CD8-positive, alpha-beta memory T cell (primary cell): ENCODE measurements around the gene CCDC83. TPM values are rescaled to one million over a fixed set of nuclear protein-coding genes. Genes with fewer than 3 reads are reported as not detected.
A peak's percentile ranks its signal among the peaks of the same experiment; 100 is the strongest.

Experiments used
- CTCF ChIA-PET: fragments of 350-600 bp; sonication (Branson Sonifier 250); formaldehyde crosslinking; loops from one replicate; lab custom pipeline; 2021; ENCODE audit warnings: antibody characterized with exemption; lab: Charles Lee
- POLR2A ChIA-PET: fragments of 350-600 bp; sonication (Branson Sonifier 250); formaldehyde crosslinking; loops from one replicate; lab custom pipeline; 2021; ENCODE audit warnings: antibody characterized with exemption; lab: Charles Lee
- DNase-seq, 5 donors: peaks; one replicate each; pipeline versions ENCODE4 v3.0.0 to v3.0.0-alpha.2; 2020 to 2022; ENCODE audit warnings: mixed read lengths in 1 of 5
- H3K27ac ChIP-seq: one replicate; pipeline ENCODE4 v1.7.0; 2013; ENCODE audit warnings: low read depth, mild to moderate bottlenecking, low read length, moderate library complexity
- H3K27me3 ChIP-seq: 2 replicates; pipeline ENCODE4 v1.7.0; 2013; ENCODE audit warnings: low read length, mild to moderate bottlenecking; ENCODE audit not compliant: insufficient read depth, poor library complexity, severe bottlenecking
- H3K36me3 ChIP-seq: 2 replicates; pipeline ENCODE4 v1.7.0; 2013; ENCODE audit warnings: mild to moderate bottlenecking, low read length, moderate library complexity; ENCODE audit not compliant: insufficient read depth
- H3K4me1 ChIP-seq: 2 replicates; pipeline ENCODE4 v1.7.0; 2013; ENCODE audit warnings: mild to moderate bottlenecking, low read length, moderate library complexity; ENCODE audit not compliant: insufficient read depth
- H3K4me3 ChIP-seq: 2 replicates; pipeline ENCODE4 v1.7.0; 2013; ENCODE audit warnings: mild to moderate bottlenecking, low read length
- H3K9me3 ChIP-seq: 2 replicates; pipeline ENCODE4 v1.7.0; 2013; ENCODE audit warnings: mild to moderate bottlenecking, low read length
- H3K27ac Mint-ChIP-seq, 8 donors: one replicate each; pipeline ENCODE4 v1.8.0; 2020 to 2021; ENCODE audit warnings: mixed read lengths in 8 of 8, mild to moderate bottlenecking in 6 of 8, inconsistent platforms in 3 of 8, moderate library complexity in 3 of 8
- H3K27me3 Mint-ChIP-seq, 2 donors: one replicate each; pipeline ENCODE4 v1.8.0; 2020 to 2021; ENCODE audit warnings: mixed read lengths in 2 of 2, mild to moderate bottlenecking in 1 of 2, moderate library complexity in 1 of 2
- H3K36me3 Mint-ChIP-seq, 3 donors: one replicate each; pipeline ENCODE4 v1.8.0; 2020 to 2021; ENCODE audit warnings: mixed read lengths in 3 of 3, inconsistent platforms in 1 of 3, mild to moderate bottlenecking in 1 of 3
- H3K4me1 Mint-ChIP-seq, 3 donors: one replicate each; pipeline ENCODE4 v1.8.0; 2020 to 2021; ENCODE audit warnings: mixed read lengths in 3 of 3, inconsistent platforms in 1 of 3, mild to moderate bottlenecking in 1 of 3
- H3K4me3 Mint-ChIP-seq, 7 donors: one replicate each; pipeline ENCODE4 v1.8.0; 2020 to 2021; ENCODE audit warnings: mixed read lengths in 7 of 7, mild to moderate bottlenecking in 6 of 7, moderate library complexity in 4 of 7, inconsistent platforms in 2 of 7
- H3K9me3 Mint-ChIP-seq, 5 donors: one replicate each; pipeline ENCODE4 v1.8.0; 2020 to 2022; ENCODE audit warnings: mixed read lengths in 5 of 5, mild to moderate bottlenecking in 3 of 5, moderate library complexity in 2 of 5, inconsistent platforms in 1 of 5
- polyA plus RNA-seq: library from polyadenylated mRNA; unstranded; fragments of 300-500 nt; fragmentation: Illumina TruSeq; gene quantifications from one replicate; pipeline ENCODE4 v1.2.3, GENCODE V29; 2021
- total RNA-seq, 2 experiments: library from RNA; stranded (reverse); gene quantifications; one replicate each; pipeline ENCODE4 v1.2.3, GENCODE V29; 2021

Gene CCDC83
- total and polyA plus RNA-seq, 3 experiments from 2014 or later: not detected

DNA sequence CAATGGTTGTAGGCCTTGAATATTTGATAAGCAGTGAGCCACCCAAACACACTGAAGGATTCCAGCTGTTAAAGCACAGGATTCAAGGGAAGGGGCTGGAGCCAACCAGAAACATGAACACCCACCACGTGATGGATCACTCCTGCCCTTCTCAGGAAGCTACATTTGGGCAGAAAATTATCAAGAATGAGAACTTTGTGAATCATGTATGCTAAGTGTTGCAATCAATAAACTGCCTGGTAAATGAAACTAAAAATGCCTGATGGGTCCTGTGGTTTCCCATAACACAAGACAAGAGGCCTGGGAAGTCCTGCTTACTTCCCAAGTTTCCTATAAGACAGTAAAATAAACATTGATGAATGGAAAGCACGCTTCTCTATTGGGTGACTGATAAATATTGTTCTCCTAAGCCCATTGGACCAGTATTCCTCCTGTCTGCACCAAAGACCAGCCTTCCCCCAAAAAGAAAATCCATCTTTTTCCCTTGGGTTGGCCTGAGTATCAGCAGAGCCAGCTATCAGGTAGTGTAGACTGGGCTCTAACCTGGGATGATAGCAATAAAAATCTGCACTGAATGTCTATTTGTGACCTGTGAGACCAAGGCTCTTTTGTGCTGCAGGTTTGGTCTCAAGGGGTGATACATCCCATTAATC lies 98.4 kb downstream of the CCDC83 start:
- no peaks in the 10 kb centered on the region for H3K4me1 ChIP-seq
- no peak for DNase-seq
- peaks cover 0 to 2% of the 10 kb centered on the region in 2 donors for H3K27me3 Mint-ChIP-seq
- H3K27ac Mint-ChIP-seq: peak overlapping the region in 4 of 8 donors; percentile 8 to 58 (median 15)
- ChIA-PET POLR2A (no interaction called here), CTCF (no interaction called here)
- no peaks in the 10 kb centered on the region for H3K27me3 ChIP-seq
- H3K4me3 Mint-ChIP-seq: no peak overlapping the region
- H3K36me3 ChIP-seq: peaks cover 25% of the 10 kb centered on the region
- peaks cover 0 to 4% (median 0%) of the 10 kb centered on the region in 3 donors for H3K4me1 Mint-ChIP-seq
- no peak overlapping the region for H3K4me3 ChIP-seq
- peaks cover 31 to 53% (median 37%) of the 10 kb centered on the region in 3 donors for H3K36me3 Mint-ChIP-seq
- H3K9me3 ChIP-seq: no peaks in the 10 kb centered on the region
- H3K9me3 Mint-ChIP-seq: peaks cover 2 to 29% (median 15%) of the 10 kb centered on the region in 5 donors
- H3K27ac ChIP-seq: no peak overlapping the region

DNA sequence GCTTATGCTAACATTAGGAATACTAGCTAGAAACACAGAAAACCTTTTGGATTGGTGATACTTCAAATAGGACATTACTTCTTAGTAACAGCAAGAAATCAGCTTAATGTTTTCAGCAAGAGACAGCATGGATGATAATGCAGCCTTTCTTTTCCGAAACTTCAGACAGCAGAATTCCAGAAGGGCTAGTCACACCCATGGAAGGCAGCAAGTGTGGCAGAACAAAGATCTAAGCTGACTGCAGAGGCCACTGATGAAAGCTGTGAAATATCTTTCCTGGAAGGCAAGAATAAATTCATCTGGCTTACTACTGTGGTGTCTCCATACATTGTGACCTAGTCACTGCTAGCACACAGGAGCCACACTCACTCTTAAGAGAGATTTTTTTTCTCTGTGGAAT lies 100.3 kb downstream of the CCDC83 start:
- Histone ChIP-seq H3K4me1 (no peaks in the 10 kb centered on the region), H3K36me3 (peaks cover 33% of the 10 kb centered on the region), H3K9me3 (no peaks in the 10 kb centered on the region), H3K27me3 (no peaks in the 10 kb centered on the region), H3K27ac (no peak overlapping the region), H3K4me3 (no peak overlapping the region)
- Mint-ChIP-seq H3K27ac (peak overlapping the region in 1 of 8 donors; percentile 8), H3K9me3 (peaks cover 2 to 25% (median 15%) of the 10 kb centered on the region in 5 donors), H3K27me3 (peaks cover 0 to 2% of the 10 kb centered on the region in 2 donors), H3K4me1 (peaks cover 0 to 4% (median 0%) of the 10 kb centered on the region in 3 donors), H3K36me3 (peaks cover 41 to 71% (median 43%) of the 10 kb centered on the region in 3 donors), H3K4me3 (no peak overlapping the region)
- CTCF ChIA-PET: interaction anchor here (1.0 kb wide), 1 partner anchor 101 kb away, joined by 3 read pairs; the partner anchor contains the start of gene CCDC83
- DNase-seq: no peak
- POLR2A ChIA-PET: no interaction called here

GRCh38 chr11:85960678-85961077 lies 105.5 kb downstream of the CCDC83 start:
- Histone ChIP-seq H3K4me3 (no peak overlapping the region), H3K9me3 (no peaks in the 10 kb centered on the region), H3K36me3 (peaks cover 56% of the 10 kb centered on the region), H3K27ac (no peak overlapping the region), H3K27me3 (no peaks in the 10 kb centered on the region), H3K4me1 (no peaks in the 10 kb centered on the region)
- Mint-ChIP-seq H3K4me1 (peaks cover 4 to 18% (median 8%) of the 10 kb centered on the region in 3 donors), H3K27me3 (no peaks in the 10 kb centered on the region), H3K4me3 (no peak overlapping the region), H3K27ac (peak overlapping the region in 2 of 8 donors; percentile 1 to 43), H3K9me3 (no peaks in the 10 kb centered on the region), H3K36me3 (peaks cover 17 to 92% (median 29%) of the 10 kb centered on the region in 3 donors)
- CTCF ChIA-PET: no interaction called here
- POLR2A ChIA-PET: no interaction called here
- no peak for DNase-seq

DNA sequence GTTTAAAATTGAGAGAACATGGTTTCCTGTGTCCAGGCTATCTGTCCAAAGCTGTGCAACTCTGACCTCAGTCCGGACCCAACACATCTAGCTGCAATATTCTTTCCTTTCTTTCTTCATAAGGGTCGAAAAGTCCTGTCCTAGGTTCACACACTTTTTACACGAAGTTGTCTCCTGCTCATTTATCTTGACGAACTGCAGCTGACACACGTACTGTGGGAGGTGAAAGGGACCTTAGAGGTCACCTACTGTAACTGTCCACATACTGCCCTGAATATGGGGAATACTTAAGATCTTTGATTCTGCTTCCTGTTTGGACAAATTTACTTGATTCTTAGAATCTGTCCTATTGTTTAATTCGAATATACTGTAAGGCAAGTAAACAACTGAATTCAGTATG lies 105.9 kb downstream of the CCDC83 start:
- no peaks in the 10 kb centered on the region for H3K4me1 ChIP-seq
- peaks cover 53% of the 10 kb centered on the region for H3K36me3 ChIP-seq
- H3K4me3 ChIP-seq: no peak overlapping the region
- no peaks in the 10 kb centered on the region for H3K9me3 ChIP-seq
- ChIA-PET CTCF (no interaction called here), POLR2A (no interaction called here)
- H3K36me3 Mint-ChIP-seq: peaks cover 15 to 91% (median 28%) of the 10 kb centered on the region in 3 donors
- no peaks in the 10 kb centered on the region for H3K27me3 ChIP-seq
- no peak overlapping the region for H3K4me3 Mint-ChIP-seq
- H3K27ac ChIP-seq: no peak overlapping the region
- H3K27me3 Mint-ChIP-seq: no peaks in the 10 kb centered on the region
- no peak for DNase-seq
- H3K4me1 Mint-ChIP-seq: peaks cover 5 to 18% (median 8%) of the 10 kb centered on the region in 3 donors
- H3K9me3 Mint-ChIP-seq: no peaks in the 10 kb centered on the region
- peak overlapping the region in 2 of 8 donors; percentile 22 to 51 for H3K27ac Mint-ChIP-seq

DNA sequence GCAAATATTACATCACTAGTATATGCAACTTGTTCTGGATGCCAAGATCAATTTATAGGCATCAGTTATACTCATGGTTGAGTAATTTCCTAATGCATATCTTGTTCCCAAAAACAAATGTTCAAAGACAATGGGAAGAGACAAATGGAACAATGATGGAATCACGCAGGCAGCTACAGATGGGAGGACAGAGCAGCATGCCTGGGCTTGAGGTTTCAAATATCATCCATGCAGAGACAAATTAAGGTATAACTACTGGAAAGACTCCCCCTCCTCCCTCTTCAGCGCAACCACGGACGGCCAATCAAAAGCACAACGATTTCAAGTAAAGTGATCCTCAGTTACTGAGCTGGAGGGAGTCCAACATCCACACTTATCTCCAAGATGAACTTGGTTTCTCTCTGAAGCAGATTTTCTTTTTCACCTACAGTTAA lies 106.8 kb downstream of the CCDC83 start:
- DNase-seq: no peak
- ChIA-PET POLR2A (no interaction called here), CTCF (no interaction called here)
- no peaks in the 10 kb centered on the region for H3K27me3 ChIP-seq
- no peaks in the 10 kb centered on the region for H3K9me3 ChIP-seq
- no peaks in the 10 kb centered on the region for H3K4me1 ChIP-seq
- no peaks in the 10 kb centered on the region for H3K9me3 Mint-ChIP-seq
- no peaks in the 10 kb centered on the region for H3K27me3 Mint-ChIP-seq
- peaks cover 11 to 91% (median 25%) of the 10 kb centered on the region in 3 donors for H3K36me3 Mint-ChIP-seq
- no peak overlapping the region for H3K4me3 ChIP-seq
- peaks cover 6 to 18% (median 8%) of the 10 kb centered on the region in 3 donors for H3K4me1 Mint-ChIP-seq
- H3K4me3 Mint-ChIP-seq: no peak overlapping the region
- no peak overlapping the region for H3K27ac ChIP-seq
- peaks cover 53% of the 10 kb centered on the region for H3K36me3 ChIP-seq
- peak overlapping the region in 2 of 8 donors; percentile 51 to 75 for H3K27ac Mint-ChIP-seq

- Histone ChIP-seq H3K27ac (no peak overlapping the region), H3K27me3 (no peaks in the 10 kb centered on the region), H3K36me3 (peaks cover 47% of the 10 kb centered on the region), H3K9me3 (no peaks in the 10 kb centered on the region), H3K4me3 (no peak overlapping the region), H3K4me1 (no peaks in the 10 kb centered on the region)
- no peak for DNase-seq
- Mint-ChIP-seq H3K4me1 (peaks cover 22 to 42% (median 32%) of the 10 kb centered on the region in 3 donors), H3K27ac (peak overlapping the region in 1 of 8 donors; percentile 51), H3K9me3 (no peaks in the 10 kb centered on the region), H3K4me3 (no peak overlapping the region), H3K36me3 (peaks cover 3 to 86% (median 22%) of the 10 kb centered on the region in 3 donors), H3K27me3 (no peaks in the 10 kb centered on the region)
- CTCF ChIA-PET: no interaction called here
- POLR2A ChIA-PET: no interaction called here
Measured at GRCh38 chr11:85965202-85965601, 110.0 kb downstream of the CCDC83 start.

- DNase-seq: no peak
- CTCF ChIA-PET: no interaction called here
- peaks cover 39% of the 10 kb centered on the region for H3K36me3 ChIP-seq
Measured at GRCh38 chr11:85967457-85967856, 112.3 kb downstream of the CCDC83 start.

More at GRCh38 chr11:85967457-85967856, 112.3 kb downstream of the CCDC83 start:
- no peak overlapping the region for H3K27ac ChIP-seq
- no peaks in the 10 kb centered on the region for H3K9me3 ChIP-seq
- no peaks in the 10 kb centered on the region for H3K4me1 ChIP-seq
- H3K4me3 ChIP-seq: no peak overlapping the region
- peak overlapping the region in 6 of 8 donors; percentile 14 to 82 (median 52) for H3K27ac Mint-ChIP-seq
- no peaks in the 10 kb centered on the region for H3K9me3 Mint-ChIP-seq
- no peaks in the 10 kb centered on the region for H3K27me3 Mint-ChIP-seq
- peaks cover 3 to 87% (median 23%) of the 10 kb centered on the region in 3 donors for H3K36me3 Mint-ChIP-seq
- peaks cover 26 to 44% (median 41%) of the 10 kb centered on the region in 3 donors for H3K4me1 Mint-ChIP-seq
- POLR2A ChIA-PET: no interaction called here
- no peaks in the 10 kb centered on the region for H3K27me3 ChIP-seq
- no peak overlapping the region for H3K4me3 Mint-ChIP-seq
